Spinal cord (tissue), 10 donors: Measurements from ENCODE around the gene WDR27. TPM values are rescaled to one million over a fixed set of nuclear protein-coding genes. Genes with fewer than 3 reads are reported as not detected.
A peak's percentile ranks its signal among the peaks of the same experiment; 100 is the strongest.

Experiments
- DNase-seq, 6 donors: peaks; one replicate each; pipeline versions ENCODE4 v3.0.0 to v3.0.0-alpha.2; 2013 to 2015; ENCODE audit warnings: low spot score in 6 of 6, low read depth in 4 of 6
- H3K27ac ChIP-seq: one replicate; pipeline ENCODE4 v1.5.1; 2013; ENCODE audit warnings: low read depth, low read length, control low read depth
- H3K27me3 ChIP-seq: one replicate; pipeline ENCODE4 v1.6.1; 2013; ENCODE audit warnings: low read length; ENCODE audit not compliant: control insufficient read depth, insufficient read depth
- H3K36me3 ChIP-seq: one replicate; pipeline ENCODE4 v1.6.1; 2013; ENCODE audit warnings: low read length; ENCODE audit not compliant: control insufficient read depth, insufficient read depth
- H3K4me1 ChIP-seq: one replicate; pipeline ENCODE4 v1.6.1; 2013; ENCODE audit warnings: low read length; ENCODE audit not compliant: control insufficient read depth, insufficient read depth
- H3K4me3 ChIP-seq: one replicate; pipeline ENCODE4 v1.5.1; 2013; ENCODE audit warnings: low read depth, low read length, control low read depth
- H3K9me3 ChIP-seq: one replicate; pipeline ENCODE4 v1.6.1; 2013; ENCODE audit warnings: low read length; ENCODE audit not compliant: control insufficient read depth, insufficient read depth
- WGBS: methylation state at CpG from one replicate; pipeline ENCODE4 v1.1.5; 2013; ENCODE audit warnings: missing lambda C conversion rate; ENCODE audit not compliant: insufficient coverage; 5-methylcytosine and 5-hydroxymethylcytosine counted together
- long read RNA-seq, 4 donors: transcript quantifications; one replicate each; lab custom pipeline, GENCODE V29; 2026
- polyA plus RNA-seq, 2 donors: library from polyadenylated mRNA; unstranded; fragments of 120-200 nt; gene quantifications; one replicate each; pipeline ENCODE4 v1.2.1, GENCODE V29; 2013; ENCODE audit not compliant: insufficient read length in 2 of 2
- total RNA-seq, 2 donors: library from RNA; depleted of rRNA in 1 of 2; stranded (reverse); fragments of 120-200 nt in 1 of 2; fragments of >200 nt in 1 of 2; gene quantifications; one replicate each; pipeline versions ENCODE4 v1.2.3 to v1.2.4, GENCODE V29; 2013 to 2014
- donor health status: healthy.

Gene WDR27
- 10 to 100 TPM; 29.5 to 38.3 TPM for total RNA-seq
- polyA plus RNA-seq: 10 to 100 TPM; 59.9 to 69.3 TPM
- long read RNA-seq, donor 1, partial matches to known transcripts: 20 of 22 reads
- long read RNA-seq, donor 1, other reads (novel, unspliced or antisense): 0 of 22 reads
- long read RNA-seq, donor 2: 0 reads
- long read RNA-seq, donor 3, partial matches to known transcripts: 0 of 2 reads
- long read RNA-seq, donor 3, other reads (novel, unspliced or antisense): 0 of 2 reads
- long read RNA-seq, donor 4, partial matches to known transcripts: 24 of 31 reads
- long read RNA-seq, donor 4, other reads (novel, unspliced or antisense): 0 of 31 reads

DNA sequence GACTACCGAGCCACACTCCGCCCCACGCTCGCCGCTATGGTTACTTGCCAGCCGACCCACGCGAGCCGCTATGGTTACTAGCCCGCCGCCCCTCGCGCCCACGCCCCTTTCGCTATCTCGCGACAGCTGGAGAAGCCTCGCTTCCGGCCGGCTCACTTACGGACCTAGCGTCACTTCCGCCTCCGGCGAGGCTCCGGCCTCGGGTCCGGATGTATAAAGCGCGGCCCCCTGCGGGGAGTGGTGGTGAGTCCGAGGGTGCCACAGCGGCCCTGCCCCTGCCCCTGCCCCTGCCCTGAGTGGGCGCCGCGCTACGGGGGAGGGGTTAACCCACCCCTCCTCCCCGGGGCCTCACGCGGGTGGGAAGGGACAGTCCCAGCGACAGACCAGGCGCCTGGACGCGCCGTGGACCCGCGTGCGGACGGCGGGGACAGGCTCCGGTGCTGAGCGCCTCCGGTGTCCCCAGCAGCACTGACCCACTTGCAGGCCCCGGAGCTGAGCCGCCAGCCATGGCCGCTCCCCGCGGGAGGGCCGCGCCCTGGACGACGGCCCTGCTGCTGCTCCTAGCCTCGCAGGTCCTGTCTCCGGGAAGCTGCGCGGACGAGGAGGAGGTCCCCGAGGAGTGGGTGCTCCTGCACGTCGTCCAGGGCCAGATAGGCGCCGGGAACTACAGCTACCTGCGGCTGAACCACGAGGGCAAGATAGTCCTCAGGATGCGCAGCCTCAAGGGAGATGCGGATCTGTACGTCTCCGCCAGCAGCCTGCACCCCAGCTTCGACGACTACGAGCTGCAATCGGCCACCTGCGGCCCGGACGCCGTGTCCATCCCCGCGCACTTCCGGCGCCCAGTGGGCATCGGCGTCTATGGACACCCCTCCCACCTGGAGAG is at the start of gene WDR27, which contains the start of gene C6orf120:
WDR27 (minus strand) TSS at position 76 of the 886 bp plus-strand sequence. CDS start 13,024 bp downstream, outside the sequence.
C6orf120 (plus strand) TSS at position 173 of the 886 bp plus-strand sequence; CDS start at position 507, 334 bp downstream.
- Histone ChIP-seq H3K9me3 (no peaks in the 10 kb centered on the region), H3K36me3 (peaks cover 12% of the 10 kb centered on the region), H3K27me3 (no peaks in the 10 kb centered on the region), H3K4me3 (peak within 1 kb of the TSS; percentile 84), H3K4me1 (peaks cover 11% of the 10 kb centered on the region), H3K27ac (peak within 1 kb of the TSS; percentile 86)
- under 1% methylated on average over 92 of the region's 92 CpGs for WGBS
- peak; percentile 80 to 98 (median 92) for DNase-seq

DNA sequence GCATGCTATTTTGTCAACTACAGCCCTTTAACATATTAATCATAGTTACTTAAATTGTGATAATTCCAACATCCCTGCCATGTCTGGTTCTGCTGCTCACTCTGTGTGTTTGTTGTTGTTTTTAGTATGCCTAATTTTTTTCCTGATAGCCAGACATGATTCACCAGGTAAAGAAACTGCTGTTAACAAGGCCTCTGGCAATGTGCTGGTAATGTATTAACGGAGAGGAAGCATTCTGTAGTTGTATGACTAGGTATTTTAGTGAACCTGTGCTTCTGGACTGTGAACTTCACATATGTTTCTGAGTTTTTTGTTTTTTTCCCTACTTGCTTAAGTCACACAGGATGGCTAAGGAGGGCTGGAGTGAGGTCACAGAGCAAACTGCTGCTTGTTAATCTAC is 44.7 kb upstream of the WDR27 start:
- H3K27ac ChIP-seq: no peak overlapping the region
- WGBS: 80% methylated on average over 1 of the region's 1 CpG
- no peaks in the 10 kb centered on the region for H3K36me3 ChIP-seq
- peaks cover 2% of the 10 kb centered on the region for H3K9me3 ChIP-seq
- H3K4me1 ChIP-seq: no peaks in the 10 kb centered on the region
- no peaks in the 10 kb centered on the region for H3K27me3 ChIP-seq
- no peak overlapping the region for H3K4me3 ChIP-seq
- no peak for DNase-seq

DNA sequence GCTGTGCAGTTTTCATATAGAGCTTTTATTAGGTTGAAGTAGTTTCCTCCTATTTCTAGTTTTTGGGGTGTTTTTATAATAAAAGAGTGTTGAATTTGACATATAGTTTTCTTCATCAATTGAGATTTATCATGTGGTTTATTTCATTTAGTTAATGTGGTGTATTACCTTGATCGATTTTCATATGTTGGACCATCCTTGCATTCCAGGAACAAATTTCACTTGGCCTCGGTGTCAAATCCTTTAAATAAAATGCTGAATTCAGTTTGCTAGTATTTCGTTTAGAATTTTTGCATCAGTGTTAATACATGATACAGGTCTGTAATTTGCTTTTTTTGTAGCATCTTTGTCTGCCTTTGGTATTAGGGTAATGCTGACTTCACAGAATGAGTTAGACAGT is 43.6 kb upstream of the WDR27 start:
- no peak overlapping the region for H3K27ac ChIP-seq
- DNase-seq: no peak
- no peaks in the 10 kb centered on the region for H3K36me3 ChIP-seq
- H3K4me1 ChIP-seq: no peaks in the 10 kb centered on the region
- no peaks in the 10 kb centered on the region for H3K27me3 ChIP-seq
- WGBS: 100% methylated on average over 2 of the region's 3 CpGs
- peaks cover 2% of the 10 kb centered on the region for H3K9me3 ChIP-seq
- H3K4me3 ChIP-seq: no peak overlapping the region

DNA sequence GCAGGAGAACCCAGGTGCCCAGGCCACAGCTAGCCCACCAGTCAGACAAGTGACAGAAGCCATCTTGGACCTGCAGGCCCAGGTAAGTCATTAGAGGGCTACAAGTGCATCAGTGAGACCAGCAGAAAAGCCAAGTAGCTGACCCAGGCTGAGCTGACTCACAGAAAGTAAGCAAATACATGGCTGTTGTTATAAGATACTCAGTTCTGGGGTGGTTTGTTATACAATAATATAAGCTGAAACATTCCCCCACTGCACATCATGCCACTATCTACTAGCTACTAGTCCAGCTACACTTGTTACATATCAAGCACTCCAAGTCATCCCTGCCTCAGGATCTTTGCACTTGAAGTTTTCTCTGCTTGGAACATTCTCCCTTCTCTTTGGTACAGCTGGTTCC is 39.5 kb upstream of the WDR27 start:
- no peak for DNase-seq
- Histone ChIP-seq H3K4me1 (no peaks in the 10 kb centered on the region), H3K9me3 (no peaks in the 10 kb centered on the region), H3K4me3 (no peak overlapping the region), H3K27me3 (no peaks in the 10 kb centered on the region), H3K36me3 (no peaks in the 10 kb centered on the region), H3K27ac (no peak overlapping the region)

DNA sequence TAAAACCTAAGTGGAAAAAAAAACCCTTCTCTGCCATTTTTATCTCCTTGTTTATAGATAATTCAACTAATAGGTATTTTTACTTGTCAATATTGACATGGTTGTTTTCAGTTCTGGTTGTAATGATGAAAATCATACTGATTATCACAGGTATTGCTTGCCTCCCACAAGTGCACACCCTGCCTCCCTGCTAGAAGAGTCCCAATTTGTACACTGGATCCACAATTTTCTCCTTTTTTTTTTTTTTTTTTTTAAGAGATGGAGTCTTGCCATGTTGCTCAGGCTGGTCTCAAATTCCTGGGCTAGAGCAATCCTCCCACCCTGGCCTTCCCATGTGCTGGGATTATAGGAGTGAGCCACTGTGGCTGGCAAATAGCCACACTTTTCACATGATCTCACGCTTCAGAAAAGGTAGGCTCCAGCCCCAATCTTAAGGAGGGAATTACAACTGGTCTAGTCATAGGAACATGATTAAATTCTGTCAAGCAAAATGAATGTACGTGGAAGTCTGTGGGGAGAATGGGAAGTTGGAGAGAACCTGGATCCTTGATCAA is 37.2 kb upstream of the WDR27 start:
- Histone ChIP-seq H3K4me3 (no peak overlapping the region), H3K9me3 (no peaks in the 10 kb centered on the region), H3K27ac (no peak overlapping the region), H3K27me3 (no peaks in the 10 kb centered on the region), H3K36me3 (no peaks in the 10 kb centered on the region), H3K4me1 (no peaks in the 10 kb centered on the region)
- no CpG with 5 or more reads among the region's 2 CpGs for WGBS
- DNase-seq: no peak

DNA sequence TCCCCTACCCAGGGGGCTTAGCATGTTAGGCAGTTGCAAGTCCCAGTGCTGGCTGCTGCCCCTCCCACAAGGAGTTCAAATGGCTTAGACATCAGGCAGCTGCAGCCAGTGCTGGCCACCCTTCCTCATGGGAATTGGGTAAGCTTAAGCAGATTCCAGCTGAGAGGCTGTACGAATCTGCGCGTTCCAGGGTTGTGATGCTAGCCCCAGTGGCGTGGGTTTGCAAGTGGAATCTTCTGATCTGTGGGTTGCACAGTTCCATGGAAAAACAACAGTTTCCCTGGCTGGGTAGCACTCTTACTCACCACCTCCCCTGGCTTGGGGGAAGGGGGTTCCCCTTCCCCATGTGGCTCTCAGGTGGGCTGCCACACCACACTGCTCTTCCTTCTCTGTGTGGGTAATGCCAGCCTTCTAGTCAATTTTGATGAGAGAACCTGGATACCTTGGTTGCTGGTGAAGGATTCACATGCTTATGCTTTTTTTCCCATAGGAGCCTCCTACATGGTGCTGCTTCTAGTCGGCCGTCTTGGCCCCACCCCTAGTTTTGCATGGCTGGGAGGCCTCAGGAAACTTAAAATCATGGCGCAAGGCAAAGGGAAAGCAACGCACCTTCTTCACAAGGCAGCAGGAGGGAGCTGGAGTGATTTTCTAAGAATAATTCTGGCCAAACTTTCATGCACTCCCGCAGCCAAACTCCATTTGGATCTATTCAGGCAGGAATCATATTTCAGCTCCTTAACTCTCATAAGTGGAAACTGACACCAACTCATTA is 36.6 kb upstream of the WDR27 start:
- Histone ChIP-seq H3K4me3 (no peak overlapping the region), H3K9me3 (no peaks in the 10 kb centered on the region), H3K27ac (no peak overlapping the region), H3K4me1 (no peaks in the 10 kb centered on the region), H3K27me3 (no peaks in the 10 kb centered on the region), H3K36me3 (no peaks in the 10 kb centered on the region)
- DNase-seq: peak in 1 of 6 donors; percentile 18
- WGBS: 68% methylated on average over 5 of the region's 9 CpGs

DNA sequence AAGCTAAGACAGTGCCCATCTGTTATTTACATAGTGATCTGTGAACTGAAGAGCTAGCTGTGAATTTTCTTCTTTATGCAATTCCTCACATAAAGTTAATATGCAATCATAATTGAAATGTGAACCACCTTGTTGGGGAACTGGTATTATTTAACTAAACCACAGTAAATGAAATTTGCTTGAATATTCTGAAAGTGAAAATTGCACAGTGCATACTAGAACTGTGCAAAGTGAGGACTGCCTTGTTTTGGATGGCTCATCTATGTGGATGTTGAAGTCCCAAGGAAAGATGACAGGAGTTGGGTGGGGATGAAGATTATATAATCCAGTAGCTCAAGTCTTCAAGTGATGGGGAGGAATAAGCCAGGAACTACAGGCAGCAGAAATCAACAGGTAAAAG is 28.1 kb upstream of the WDR27 start:
- Histone ChIP-seq H3K27ac (no peak overlapping the region), H3K9me3 (no peaks in the 10 kb centered on the region)
- DNase-seq: no peak

DNA sequence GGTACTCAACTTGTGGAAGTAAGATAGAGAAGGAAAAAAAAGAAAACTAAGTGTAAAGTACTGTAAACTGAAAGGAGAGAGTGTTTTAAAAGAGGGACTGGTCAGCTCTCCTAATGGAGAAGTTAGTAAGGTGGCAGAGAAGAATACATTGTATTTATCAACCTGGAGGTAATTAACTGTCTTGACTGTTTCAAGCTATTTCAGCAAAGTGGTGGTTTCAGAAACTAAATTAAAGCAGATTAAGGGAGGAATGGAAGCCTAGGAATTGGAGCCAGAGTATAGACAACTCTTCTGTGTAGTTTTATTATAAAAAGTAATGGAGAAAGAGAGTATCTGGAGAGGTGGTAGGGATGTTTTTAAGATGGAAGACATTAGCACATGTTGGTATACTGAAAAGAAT is 25.1 kb upstream of the WDR27 start:
- Histone ChIP-seq H3K4me1 (peaks cover 13% of the 10 kb centered on the region), H3K27me3 (no peaks in the 10 kb centered on the region), H3K27ac (no peak overlapping the region), H3K9me3 (no peaks in the 10 kb centered on the region), H3K36me3 (no peaks in the 10 kb centered on the region), H3K4me3 (no peak overlapping the region)
- no peak for DNase-seq

More for the DNA sequence above, 28.1 kb upstream of the WDR27 start:
- H3K4me1 ChIP-seq: peaks cover 5% of the 10 kb centered on the region
- no peaks in the 10 kb centered on the region for H3K27me3 ChIP-seq
- no peaks in the 10 kb centered on the region for H3K36me3 ChIP-seq
- no peak overlapping the region for H3K4me3 ChIP-seq

DNA sequence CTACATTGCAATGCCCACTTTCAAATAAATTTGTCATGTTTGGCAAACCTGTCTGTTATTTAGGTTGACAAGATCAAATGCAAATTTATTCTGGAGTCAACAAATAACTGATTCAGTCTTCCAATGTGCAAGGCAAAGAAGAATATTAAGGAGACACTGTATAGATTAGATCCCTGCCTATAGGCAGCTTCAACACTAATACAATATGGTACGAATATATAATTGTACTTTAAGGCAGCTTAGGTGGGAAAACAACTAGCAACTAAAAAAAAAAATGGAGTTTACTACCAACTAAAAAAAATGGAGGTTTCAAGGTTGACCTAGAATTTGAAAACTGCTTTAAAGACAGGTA is 24.2 kb upstream of the WDR27 start:
- Histone ChIP-seq H3K27me3 (no peaks in the 10 kb centered on the region), H3K4me1 (peaks cover 16% of the 10 kb centered on the region), H3K27ac (no peak overlapping the region), H3K4me3 (no peak overlapping the region), H3K9me3 (no peaks in the 10 kb centered on the region), H3K36me3 (no peaks in the 10 kb centered on the region)
- DNase-seq: no peak
- no CpG with 5 or more reads among the region's 1 CpG for WGBS
